ENCODE results near the gene GARIN5A.

DNA sequence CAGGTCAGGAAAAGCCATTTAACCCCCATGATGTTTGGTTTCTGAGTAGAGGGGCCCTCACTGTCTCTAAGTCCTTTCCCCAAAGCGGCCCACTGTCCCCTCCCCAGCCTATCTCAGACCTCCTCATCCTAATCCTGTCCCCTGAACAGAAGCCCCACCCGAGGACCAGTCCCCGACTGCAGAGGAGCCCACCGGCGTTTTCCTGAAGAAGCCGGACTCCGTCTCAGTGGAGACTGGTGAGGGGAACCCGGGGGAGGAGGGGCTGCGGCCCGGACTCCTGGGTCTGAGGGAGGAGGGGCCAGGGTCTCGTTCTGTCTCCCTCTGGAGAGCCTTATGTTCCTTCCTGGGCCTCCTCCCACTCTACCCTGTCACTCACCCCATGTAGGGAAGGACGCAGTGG is 41.0 kb downstream of the GARIN5A start:
- TF ChIP-seq ZNF138 (CRISPR knock-in tag; conservative IDR thresholded peaks at IDR 0.05): no peak
- no peak for TF ChIP-seq CTCF (IDR thresholded peaks at IDR 0.05)

All from WTC11 (cell line).